ENCODE measurements around the gene ACP5.

GRCh38 chr19:11578258-11579142 is 1.1 kb upstream of the ACP5 start:
- TF ChIP-seq POLR2A (IDR thresholded peaks at IDR 0.05; ENCODE audit: low read depth, low read length): no peak
- no peak for TF ChIP-seq POLR2AphosphoS5 (IDR thresholded peaks at IDR 0.05; ENCODE audit: low read depth, low read length)
- TF ChIP-seq TAF1 (IDR thresholded peaks at IDR 0.05; ENCODE audit: borderline replicate concordance, low read depth, low read length): no peak

Measured in GM12892 (cell line).